ENCODE data around the gene MACF1. TPM values are rescaled to one million over a fixed set of nuclear protein-coding genes. Genes with fewer than 3 reads are reported as not detected.
"Not testable (repeated sequence)": the region's sequence is repeated elsewhere in the genome, so short reads cannot be mapped to it uniquely, and the experiment has no call there.

MACF1 gene
- polyA plus RNA-seq, 6 donors from 2014 or later = 9.1 to 96.3 (median 29.5) TPM

GRCh38 chr1:39189592-39190041, 14.9 kb upstream of the MACF1 start:
- Mint-ChIP-seq H3K4me3 (no peak overlapping the region), H3K9me3 (no peaks in the 10 kb centered on the region), H3K27me3 (no peaks in the 10 kb centered on the region), H3K27ac (peak overlapping the region in 2 of 6 donors; percentile 57 to 80), H3K36me3 (no peaks in the 10 kb centered on the region), H3K4me1 (peaks cover 14 to 34% (median 19%) of the 10 kb centered on the region in 3 donors)
- no peak for ATAC-seq (ENCODE audit: low read depth in 2 of 2)
- DNase-seq = no peak

- H3K9me3 Mint-ChIP-seq = no peaks in the 10 kb centered on the region
- no peak overlapping the region for H3K27ac Mint-ChIP-seq
- no peak for ATAC-seq (ENCODE audit: low read depth in 2 of 2)
- H3K4me3 Mint-ChIP-seq = no peak overlapping the region
- H3K36me3 Mint-ChIP-seq = no peaks in the 10 kb centered on the region
- DNase-seq = no peak
- peaks cover 19 to 36% (median 23%) of the 10 kb centered on the region in 3 donors for H3K4me1 Mint-ChIP-seq
- no peaks in the 10 kb centered on the region for H3K27me3 Mint-ChIP-seq
These were observed 14.4 kb upstream of the MACF1 start for GRCh38 chr1:39190096-39190495.

- ATAC-seq (ENCODE audit: low read depth in 2 of 2) = no peak
- no peaks in the 10 kb centered on the region for H3K36me3 Mint-ChIP-seq
These were observed 10.0 kb upstream of the MACF1 start for GRCh38 chr1:39194398-39195051.

DNA sequence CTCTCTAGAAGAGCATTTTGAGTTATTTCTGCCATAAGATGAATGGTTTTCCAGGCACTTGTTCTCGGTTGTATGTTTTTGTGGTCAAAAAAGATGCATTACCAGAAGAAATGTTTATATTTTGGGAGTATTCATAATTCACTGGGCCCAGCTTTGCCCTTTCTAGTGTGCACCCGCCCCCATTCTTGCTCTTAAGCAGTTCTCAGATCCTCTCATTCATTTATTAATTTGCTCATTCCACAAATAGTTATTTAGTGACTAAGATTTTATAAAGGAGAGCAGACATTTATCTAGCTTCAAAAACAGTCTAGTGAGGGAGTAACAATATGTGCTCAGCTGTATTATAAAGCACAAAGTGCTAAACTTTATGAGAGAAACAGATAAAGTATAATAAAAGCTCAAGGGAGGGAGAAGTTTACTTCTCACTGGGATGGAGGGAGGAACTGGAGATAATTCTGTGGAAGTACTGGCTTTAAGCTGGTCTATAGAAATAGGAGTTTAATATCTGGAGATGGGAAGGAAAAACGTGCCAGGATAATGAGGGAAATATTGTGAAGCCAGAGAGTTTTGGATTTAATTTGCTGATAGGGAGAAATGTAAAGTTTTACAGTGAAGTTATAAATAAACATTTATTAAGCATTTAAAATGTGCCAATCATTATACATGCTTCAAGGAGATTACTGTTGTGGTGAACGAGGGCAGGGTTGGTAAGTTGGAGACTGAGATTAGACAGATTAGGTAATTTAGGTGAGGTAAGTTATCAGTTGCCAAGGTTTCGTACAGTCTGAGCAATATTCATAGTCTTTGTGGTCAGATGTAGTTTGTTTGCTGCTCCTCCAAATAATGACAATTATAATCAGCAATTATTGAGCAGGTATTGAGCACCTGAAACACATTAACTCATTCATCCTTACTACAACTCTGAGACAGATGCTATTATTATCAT, 9.1 kb upstream of the MACF1 start:
- H3K36me3 Mint-ChIP-seq = no peaks in the 10 kb centered on the region
- peaks cover 54 to 76% (median 56%) of the 10 kb centered on the region in 3 donors for H3K4me1 Mint-ChIP-seq
- ATAC-seq (ENCODE audit: low read depth in 2 of 2) (no peak), DNase-seq (no peak)
- H3K9me3 Mint-ChIP-seq = no peaks in the 10 kb centered on the region
- peak overlapping the region; percentile 45 to 88 (median 80) for H3K27ac Mint-ChIP-seq
- H3K4me3 Mint-ChIP-seq = peak overlapping the region in 5 of 8 donors; percentile 29 to 84 (median 65)
- no peaks in the 10 kb centered on the region for H3K27me3 Mint-ChIP-seq

More at GRCh38 chr1:39194398-39195051, 10.0 kb upstream of the MACF1 start:
- Mint-ChIP-seq H3K27ac (peak overlapping the region; percentile 39 to 88 (median 72)), H3K9me3 (no peaks in the 10 kb centered on the region), H3K27me3 (no peaks in the 10 kb centered on the region), H3K4me3 (peak overlapping the region in 2 of 8 donors; percentile 29 to 76), H3K4me1 (peaks cover 46 to 74% (median 52%) of the 10 kb centered on the region in 3 donors)
- DNase-seq = no peak

GRCh38 chr1:39196244-39197215, 8.0 kb upstream of the MACF1 start:
- H3K9me3 Mint-ChIP-seq = no peaks in the 10 kb centered on the region
- H3K36me3 Mint-ChIP-seq = no peaks in the 10 kb centered on the region
- ATAC-seq (ENCODE audit: low read depth in 2 of 2) (peak; percentile 90 to 93), DNase-seq (peak; percentile 54)
- peak overlapping the region; percentile 42 to 89 (median 74) for H3K4me3 Mint-ChIP-seq
- peak overlapping the region; percentile 37 to 96 (median 75) for H3K27ac Mint-ChIP-seq
- peaks cover 59 to 81% (median 64%) of the 10 kb centered on the region in 3 donors for H3K4me1 Mint-ChIP-seq
- no peaks in the 10 kb centered on the region for H3K27me3 Mint-ChIP-seq

DNA sequence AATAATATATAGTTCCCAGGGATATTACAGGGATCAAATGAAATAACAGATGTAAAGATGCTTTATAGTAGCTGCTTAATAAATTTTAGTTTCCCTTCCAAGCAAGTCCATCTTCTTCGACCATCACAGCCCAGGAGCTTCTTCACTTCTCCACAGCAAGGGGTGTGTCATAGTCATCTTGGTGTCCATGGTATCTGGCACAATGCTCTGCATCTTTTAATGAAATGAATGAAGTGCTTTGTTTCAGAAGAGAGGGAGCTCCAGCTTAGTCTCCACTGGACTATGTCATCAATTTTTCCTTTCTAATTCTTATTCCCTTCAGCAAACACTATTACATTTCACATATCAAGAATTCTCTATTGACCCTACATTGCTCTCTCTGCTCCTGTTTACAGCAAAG, 4.9 kb upstream of the MACF1 start:
- Mint-ChIP-seq H3K36me3 (no peaks in the 10 kb centered on the region), H3K27me3 (no peaks in the 10 kb centered on the region), H3K27ac (peak overlapping the region in 5 of 6 donors; percentile 11 to 86 (median 35)), H3K9me3 (no peaks in the 10 kb centered on the region), H3K4me1 (peaks cover 54 to 58% (median 57%) of the 10 kb centered on the region in 3 donors), H3K4me3 (no peak overlapping the region)
- DNase-seq (no peak), ATAC-seq (ENCODE audit: low read depth in 2 of 2) (no peak)

- H3K36me3 Mint-ChIP-seq = no peaks in the 10 kb centered on the region
- ATAC-seq (ENCODE audit: low read depth in 2 of 2) (peak; percentile 64 to 70), DNase-seq (no peak)
- no peaks in the 10 kb centered on the region for H3K9me3 Mint-ChIP-seq
- peaks cover 27 to 33% (median 33%) of the 10 kb centered on the region in 3 donors for H3K4me1 Mint-ChIP-seq
- peak overlapping the region; percentile 1 to 95 (median 78) for H3K27ac Mint-ChIP-seq
- peak overlapping the region; percentile 61 to 96 (median 82) for H3K4me3 Mint-ChIP-seq
- no peaks in the 10 kb centered on the region for H3K27me3 Mint-ChIP-seq
These were observed 746 bp downstream of the MACF1 start for GRCh38 chr1:39205102-39205780.

DNA sequence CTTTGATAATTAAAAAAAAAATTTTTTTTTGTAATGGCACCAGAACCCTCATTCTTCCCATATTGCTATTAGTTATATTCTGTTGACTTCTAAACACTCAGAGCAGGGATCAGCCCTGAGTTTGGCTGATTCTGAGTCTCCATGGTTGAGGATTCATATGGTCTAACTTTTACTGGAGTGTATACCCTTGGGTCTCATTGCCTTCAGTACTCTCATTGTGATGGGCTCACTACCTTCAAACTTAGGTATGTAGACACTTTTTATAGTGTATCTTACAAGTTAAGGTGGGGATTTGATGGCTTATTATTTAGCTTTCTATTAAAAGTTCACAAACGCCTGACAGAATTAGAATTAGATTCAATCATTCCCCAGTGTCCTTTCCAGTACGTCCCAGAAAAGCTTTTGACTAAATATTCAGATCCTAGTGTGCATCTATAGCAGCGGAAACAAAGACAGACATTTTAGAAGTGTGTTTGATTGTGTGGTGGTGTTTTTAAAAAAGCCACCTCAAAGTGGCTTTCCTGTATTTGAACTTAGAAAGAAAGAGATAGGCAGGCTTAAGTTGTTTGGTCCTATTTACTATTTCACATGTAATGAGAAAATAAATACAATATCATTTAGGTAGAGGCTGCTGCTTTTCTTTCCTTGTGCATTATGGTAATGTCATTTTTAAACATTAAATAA, 1.4 kb downstream of the MACF1 start:
- no peak for DNase-seq
- Mint-ChIP-seq H3K4me1 (peaks cover 23 to 31% (median 30%) of the 10 kb centered on the region in 3 donors), H3K27me3 (no peaks in the 10 kb centered on the region), H3K36me3 (no peaks in the 10 kb centered on the region), H3K4me3 (peak overlapping the region in 6 of 8 donors; percentile 12 to 96 (median 82)), H3K27ac (peak overlapping the region in 2 of 6 donors; percentile 71 to 75), H3K9me3 (no peaks in the 10 kb centered on the region)
- no peak for ATAC-seq (ENCODE audit: low read depth in 2 of 2)

GRCh38 chr1:39208360-39208759, 3.9 kb downstream of the MACF1 start:
- not testable (repeated sequence) for H3K36me3 Mint-ChIP-seq
- H3K4me1 Mint-ChIP-seq = peaks cover 20 to 24% (median 22%) of the 10 kb centered on the region in 3 donors
- peak overlapping the region in 2 of 6 donors; percentile 17 to 36 for H3K27ac Mint-ChIP-seq

GRCh38 chr1:39210649-39211048, 6.2 kb downstream of the MACF1 start:
- ATAC-seq (ENCODE audit: low read depth in 2 of 2) = no peak
- no peaks in the 10 kb centered on the region for H3K9me3 Mint-ChIP-seq
- H3K4me1 Mint-ChIP-seq = peaks cover 23 to 31% (median 23%) of the 10 kb centered on the region in 3 donors
- DNase-seq = no peak
- H3K27ac Mint-ChIP-seq = no peak overlapping the region
- H3K4me3 Mint-ChIP-seq = no peak overlapping the region
- no peaks in the 10 kb centered on the region for H3K27me3 Mint-ChIP-seq
- H3K36me3 Mint-ChIP-seq = no peaks in the 10 kb centered on the region

More at GRCh38 chr1:39208360-39208759, 3.9 kb downstream of the MACF1 start:
- not testable (repeated sequence) for DNase-seq; ATAC-seq (ENCODE audit: low read depth in 2 of 2); H3K27me3 Mint-ChIP-seq; H3K9me3 Mint-ChIP-seq; H3K4me3 Mint-ChIP-seq

- Mint-ChIP-seq H3K27ac (peak overlapping the region in 3 of 6 donors; percentile 53 to 78 (median 67)), H3K4me1 (peaks cover 24 to 35% (median 28%) of the 10 kb centered on the region in 3 donors), H3K4me3 (peak overlapping the region in 1 of 8 donors; percentile 20), H3K9me3 (no peaks in the 10 kb centered on the region), H3K36me3 (no peaks in the 10 kb centered on the region), H3K27me3 (no peaks in the 10 kb centered on the region)
- ATAC-seq (ENCODE audit: low read depth in 2 of 2) (no peak), DNase-seq (no peak)
These were observed 8.0 kb downstream of the MACF1 start for GRCh38 chr1:39212499-39212898.
